ENCODE data around the gene FBXL3.

Gene FBXL3

GRCh38 chr13:77026861-77027621 lies at the start of gene FBXL3:
Gene FBXL3, minus strand, starts transcription at chr13:77027159. Its CDS starts 5,299 bp downstream, at chr13:77021860.
- DNase-seq = peak; percentile 61

- no peak for DNase-seq
Measured at GRCh38 chr13:77067519-77067918, 40.6 kb upstream of the FBXL3 start.

- no peak for DNase-seq
Measured at GRCh38 chr13:77065461-77066147, 38.6 kb upstream of the FBXL3 start.

- DNase-seq = no peak
Measured at GRCh38 chr13:77062097-77062496, 35.1 kb upstream of the FBXL3 start.

- DNase-seq = no peak
Measured at GRCh38 chr13:77061362-77061761, 34.4 kb upstream of the FBXL3 start.

- DNase-seq = no peak
Measured at GRCh38 chr13:77056886-77057285, 29.9 kb upstream of the FBXL3 start.

- no peak for DNase-seq
Measured at GRCh38 chr13:77056382-77056781, 29.4 kb upstream of the FBXL3 start.

- no peak for DNase-seq
Measured at GRCh38 chr13:77055158-77055557, 28.2 kb upstream of the FBXL3 start.

- DNase-seq = no peak
Measured at GRCh38 chr13:77053192-77053591, 26.2 kb upstream of the FBXL3 start.

- DNase-seq = no peak
Measured at GRCh38 chr13:77048681-77049080, 21.7 kb upstream of the FBXL3 start.

- DNase-seq = no peak
Measured at GRCh38 chr13:77047649-77048343, 20.8 kb upstream of the FBXL3 start.

GRCh38 chr13:77042566-77043177 lies 15.7 kb upstream of the FBXL3 start:
- no peak for DNase-seq

GRCh38 chr13:77040835-77041234 lies 13.9 kb upstream of the FBXL3 start:
- no peak for DNase-seq

- no peak for DNase-seq
Measured at GRCh38 chr13:77040076-77040475, 13.1 kb upstream of the FBXL3 start.

- no peak for DNase-seq
Measured at GRCh38 chr13:77038907-77039480, 12.0 kb upstream of the FBXL3 start.

- DNase-seq = no peak
Measured at GRCh38 chr13:77036279-77036678, 9.3 kb upstream of the FBXL3 start.

GRCh38 chr13:77034881-77035280 lies 7.9 kb upstream of the FBXL3 start:
- DNase-seq = no peak

- no peak for DNase-seq
Measured at GRCh38 chr13:77033717-77034302, 6.9 kb upstream of the FBXL3 start.

- DNase-seq = no peak
Measured at GRCh38 chr13:77031656-77032243, 4.8 kb upstream of the FBXL3 start.

- no peak for DNase-seq
Measured at GRCh38 chr13:77029436-77029835, 2.5 kb upstream of the FBXL3 start.

- no peak for DNase-seq
Measured at GRCh38 chr13:77028202-77028601, 1.2 kb upstream of the FBXL3 start.

- DNase-seq = peak; percentile 30
Measured at GRCh38 chr13:77026255-77026860, 601 bp downstream of the FBXL3 start.
